Measurements from ENCODE around the gene SMG5. TPM values are rescaled to one million over a fixed set of nuclear protein-coding genes. Genes with fewer than 3 reads are reported as not detected.

SMG5 gene, protein sequence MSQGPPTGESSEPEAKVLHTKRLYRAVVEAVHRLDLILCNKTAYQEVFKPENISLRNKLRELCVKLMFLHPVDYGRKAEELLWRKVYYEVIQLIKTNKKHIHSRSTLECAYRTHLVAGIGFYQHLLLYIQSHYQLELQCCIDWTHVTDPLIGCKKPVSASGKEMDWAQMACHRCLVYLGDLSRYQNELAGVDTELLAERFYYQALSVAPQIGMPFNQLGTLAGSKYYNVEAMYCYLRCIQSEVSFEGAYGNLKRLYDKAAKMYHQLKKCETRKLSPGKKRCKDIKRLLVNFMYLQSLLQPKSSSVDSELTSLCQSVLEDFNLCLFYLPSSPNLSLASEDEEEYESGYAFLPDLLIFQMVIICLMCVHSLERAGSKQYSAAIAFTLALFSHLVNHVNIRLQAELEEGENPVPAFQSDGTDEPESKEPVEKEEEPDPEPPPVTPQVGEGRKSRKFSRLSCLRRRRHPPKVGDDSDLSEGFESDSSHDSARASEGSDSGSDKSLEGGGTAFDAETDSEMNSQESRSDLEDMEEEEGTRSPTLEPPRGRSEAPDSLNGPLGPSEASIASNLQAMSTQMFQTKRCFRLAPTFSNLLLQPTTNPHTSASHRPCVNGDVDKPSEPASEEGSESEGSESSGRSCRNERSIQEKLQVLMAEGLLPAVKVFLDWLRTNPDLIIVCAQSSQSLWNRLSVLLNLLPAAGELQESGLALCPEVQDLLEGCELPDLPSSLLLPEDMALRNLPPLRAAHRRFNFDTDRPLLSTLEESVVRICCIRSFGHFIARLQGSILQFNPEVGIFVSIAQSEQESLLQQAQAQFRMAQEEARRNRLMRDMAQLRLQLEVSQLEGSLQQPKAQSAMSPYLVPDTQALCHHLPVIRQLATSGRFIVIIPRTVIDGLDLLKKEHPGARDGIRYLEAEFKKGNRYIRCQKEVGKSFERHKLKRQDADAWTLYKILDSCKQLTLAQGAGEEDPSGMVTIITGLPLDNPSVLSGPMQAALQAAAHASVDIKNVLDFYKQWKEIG
- total RNA-seq: 60.4 and 72.7 TPM in 2 replicates

DNA sequence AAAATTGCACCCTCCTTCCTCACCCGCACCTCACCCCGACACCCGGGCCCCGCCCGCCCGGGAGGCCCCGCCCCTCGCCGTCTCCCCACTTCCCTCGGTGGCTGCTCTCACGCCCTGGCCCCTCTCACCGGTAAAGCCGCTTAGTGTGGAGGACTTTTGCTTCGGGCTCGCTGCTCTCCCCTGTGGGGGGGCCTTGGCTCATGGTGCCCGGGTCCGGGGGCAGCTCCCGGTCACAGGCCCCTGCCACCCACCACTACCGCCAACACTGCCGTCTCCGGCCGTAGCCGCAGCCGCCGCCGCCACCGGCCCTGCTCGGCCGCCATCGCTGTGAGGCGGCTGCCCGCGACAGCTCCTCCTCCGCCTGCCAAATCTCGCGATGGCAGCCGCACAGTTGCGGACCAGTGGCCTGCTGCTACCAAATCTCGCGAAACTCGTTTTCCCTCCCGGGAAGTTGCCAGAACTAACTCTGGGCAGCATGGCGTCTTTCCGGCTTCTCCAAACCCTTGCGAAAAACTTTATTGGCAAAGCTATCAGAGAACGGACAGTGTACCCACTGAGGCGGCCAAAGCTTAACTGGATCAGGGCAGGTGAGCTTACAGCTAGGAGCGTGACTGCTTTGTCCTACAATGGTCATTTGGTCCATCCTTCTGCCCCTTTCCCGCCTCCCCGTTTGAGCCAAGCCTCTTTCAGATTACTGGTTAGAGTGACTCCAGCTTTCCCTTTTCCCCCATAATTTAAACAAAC is at the start of gene SMG5:
TSS of gene SMG5 (minus strand) at position 347 of the 744 bp plus-strand sequence. CDS start at position 202, 145 bp downstream.

DNA sequence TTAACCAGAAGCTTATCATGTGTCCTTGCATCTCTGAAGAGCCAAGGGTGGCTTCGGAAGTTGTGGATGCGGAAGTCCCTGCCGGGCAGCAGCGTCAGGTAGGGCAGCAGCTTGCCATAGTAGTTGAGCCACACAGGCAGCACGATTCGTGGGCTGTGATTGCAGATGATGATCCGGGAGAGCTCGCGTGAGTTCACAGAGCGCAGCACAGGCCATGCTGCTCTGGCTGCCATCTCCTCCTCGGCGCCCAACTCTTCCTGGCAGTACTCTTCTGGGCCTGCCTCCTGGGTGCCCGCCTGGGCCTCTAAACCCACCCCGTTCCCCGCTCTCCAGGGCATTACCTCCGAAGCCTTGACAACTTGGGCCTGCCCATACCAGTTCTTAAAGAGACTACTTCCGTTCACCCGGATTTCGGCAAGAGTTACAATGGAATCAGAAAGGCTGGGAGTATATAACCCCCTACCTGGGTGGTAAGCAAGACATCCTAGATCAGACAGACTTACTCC is 16.3 kb upstream of the SMG5 start, which contains the start of gene VHLL:
TSS of gene VHLL (minus strand) at position 456 of the 506 bp plus-strand sequence. CDS start at position 338, 118 bp downstream.

DNA sequence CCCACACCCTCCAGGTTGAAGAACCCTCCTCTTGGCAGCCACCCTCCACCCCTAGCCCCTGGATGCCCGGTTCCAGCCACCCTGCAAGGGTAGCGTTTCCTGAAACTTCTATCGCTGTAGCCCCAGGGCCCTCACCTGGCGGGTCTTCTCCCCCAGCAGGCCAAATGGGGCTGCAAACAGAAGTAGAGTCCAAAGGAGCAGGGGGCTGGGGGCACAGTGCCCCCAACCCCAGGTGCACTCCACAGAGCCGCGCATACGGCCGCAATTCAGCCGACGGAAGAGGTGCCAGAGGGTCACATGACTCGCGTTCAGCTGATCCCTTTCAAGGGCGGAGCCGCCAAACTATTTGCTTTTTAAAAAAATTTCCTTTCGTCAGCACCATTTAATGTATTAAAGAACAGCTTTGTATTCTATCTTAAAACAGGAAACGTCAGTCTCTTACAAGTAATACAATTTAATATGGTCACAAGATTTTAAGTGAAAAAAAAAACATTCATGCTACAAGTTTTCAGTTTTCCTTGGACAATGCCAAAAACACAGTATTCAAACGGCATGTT is 12.8 kb upstream of the SMG5 start, which contains the start of gene GLMP:
TSS of gene GLMP (minus strand) at position 289 of the 557 bp plus-strand sequence. CDS start at position 255, 34 bp downstream.

DNA sequence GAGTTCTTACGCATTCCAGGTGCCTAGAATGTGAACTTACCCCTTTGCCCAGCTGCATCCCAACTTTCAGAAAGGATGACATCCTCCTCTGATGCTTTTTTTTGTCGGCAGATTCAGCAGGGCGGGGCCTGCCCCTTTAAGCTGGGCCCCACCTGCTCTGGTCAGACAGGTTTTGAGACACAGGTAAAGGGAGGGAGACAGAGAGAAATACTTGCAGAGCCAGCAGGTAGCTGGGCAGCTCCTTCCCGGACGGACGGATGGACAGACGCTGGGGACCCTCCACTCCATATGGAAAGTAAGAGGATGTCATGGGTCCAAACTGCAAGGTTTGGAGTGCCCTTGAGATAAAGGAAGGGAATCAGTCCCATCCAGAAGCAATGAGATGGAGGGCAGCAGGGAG is 1.5 kb upstream of the SMG5 start, which contains the start of gene TMEM79:
TSS of gene TMEM79 (plus strand) at position 214 of the 400 bp plus-strand sequence. CDS start 902 bp downstream, outside the sequence.

DNA sequence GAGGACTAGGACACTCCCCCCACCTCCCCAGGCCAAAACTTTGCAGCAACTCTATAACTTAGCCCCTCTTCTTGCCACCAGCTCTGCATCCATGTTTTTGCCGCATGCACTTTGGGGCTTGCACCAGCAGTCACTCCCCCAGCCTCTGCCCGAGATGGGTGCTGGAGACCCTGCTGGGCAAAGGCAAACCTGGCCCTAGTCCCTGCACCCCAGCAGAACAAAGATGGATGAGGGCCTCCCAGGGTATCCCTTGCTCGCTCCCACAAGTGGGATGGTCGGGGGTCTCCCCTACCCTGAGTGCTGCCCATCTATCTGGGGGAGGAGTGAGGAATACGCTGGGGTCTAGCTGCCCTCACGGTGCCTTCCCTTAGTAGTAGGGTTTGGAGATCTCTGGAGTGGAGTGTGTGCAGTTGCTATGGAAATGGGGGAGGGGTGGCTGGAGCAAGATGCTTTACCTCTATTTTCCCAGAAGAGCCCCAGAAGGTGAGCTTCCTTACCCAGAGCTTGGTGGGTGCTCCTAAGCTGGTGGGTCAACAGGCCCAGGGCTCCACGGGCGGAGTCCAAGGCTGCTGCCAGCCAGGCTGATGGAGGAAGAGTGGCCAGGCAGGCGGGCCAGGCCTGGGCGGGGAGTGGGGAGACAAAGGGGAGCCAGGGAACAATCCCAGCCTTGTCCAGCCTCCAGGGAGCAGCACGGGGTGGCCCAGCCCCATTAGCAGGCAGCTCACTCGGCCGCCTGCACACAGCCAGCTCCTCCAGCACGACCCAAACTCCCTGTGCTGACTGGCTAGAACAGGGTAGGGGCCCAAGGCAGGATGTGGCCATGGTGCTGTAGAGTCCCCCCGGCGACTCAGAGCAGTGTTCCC is 34.9 kb downstream of the SMG5 start, which contains the start of gene PAQR6:
TSS of gene PAQR6 (minus strand) at position 597 of the 863 bp plus-strand sequence. CDS start 1,325 bp downstream, outside the sequence.

DNA sequence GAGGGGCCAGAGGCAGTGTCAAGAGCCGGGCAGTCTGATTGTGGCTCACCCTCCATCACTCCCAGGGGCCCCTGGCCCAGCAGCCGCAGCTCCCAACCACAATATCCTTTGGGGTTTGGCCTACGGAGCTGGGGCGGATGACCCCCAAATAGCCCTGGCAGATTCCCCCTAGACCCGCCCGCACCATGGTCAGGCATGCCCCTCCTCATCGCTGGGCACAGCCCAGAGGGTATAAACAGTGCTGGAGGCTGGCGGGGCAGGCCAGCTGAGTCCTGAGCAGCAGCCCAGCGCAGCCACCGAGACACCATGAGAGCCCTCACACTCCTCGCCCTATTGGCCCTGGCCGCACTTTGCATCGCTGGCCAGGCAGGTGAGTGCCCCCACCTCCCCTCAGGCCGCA is 40.7 kb downstream of the SMG5 start, which contains the start of gene BGLAP:
TSS of gene BGLAP (plus strand) at position 259 of the 400 bp plus-strand sequence. CDS start at position 307, 48 bp downstream.

DNA sequence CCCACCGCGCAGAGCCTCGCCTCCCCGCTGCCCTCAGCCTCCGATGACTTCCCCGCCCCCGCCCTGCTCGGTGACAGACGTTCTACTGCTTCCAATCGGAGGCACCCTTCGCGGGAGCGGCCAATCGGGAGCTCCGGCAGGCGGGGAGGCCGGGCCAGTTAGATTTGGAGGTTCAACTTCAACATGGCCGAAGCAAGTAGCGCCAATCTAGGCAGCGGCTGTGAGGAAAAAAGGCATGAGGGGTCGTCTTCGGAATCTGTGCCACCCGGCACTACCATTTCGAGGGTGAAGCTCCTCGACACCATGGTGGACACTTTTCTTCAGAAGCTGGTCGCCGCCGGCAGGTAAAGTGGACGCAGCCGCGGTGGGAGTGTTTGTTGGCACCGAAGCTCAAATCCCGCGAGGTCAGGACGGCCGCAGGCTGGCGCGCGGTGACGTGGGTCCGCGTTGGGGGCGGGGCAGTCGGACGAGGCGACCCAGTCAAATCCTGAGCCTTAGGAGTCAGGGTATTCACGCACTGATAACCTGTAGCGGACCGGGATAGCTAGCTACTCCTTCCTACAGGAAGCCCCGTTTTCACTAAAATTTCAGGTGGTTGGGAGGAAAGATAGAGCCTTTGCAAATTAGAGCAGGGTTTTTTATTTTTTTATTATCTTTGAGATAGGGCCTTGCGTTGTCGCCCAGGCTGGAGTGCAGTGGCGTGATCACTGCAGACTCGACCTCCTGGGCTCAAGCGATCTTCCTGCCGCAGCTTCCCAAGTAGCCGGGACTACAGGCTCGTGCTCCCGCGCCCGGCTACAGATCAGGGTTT is 69.6 kb downstream of the SMG5 start, which contains the start of gene PMF1:
TSS of gene PMF1 (plus strand) at position 175 of the 811 bp plus-strand sequence. CDS start at position 184, 9 bp downstream.

Other genes with a start within 250 kb of the SMG5 start
- 12.5 and 14.1 TPM in 2 replicates for gene UBQLN4, start 229.0 kb downstream of the SMG5 start, total RNA-seq
- 24.8 and 27.1 TPM in 2 replicates for gene LAMTOR2, start 228.0 kb downstream of the SMG5 start, total RNA-seq
- gene RAB25, start 221.7 kb downstream of the SMG5 start, total RNA-seq: not detected in 2 replicates
- 0.65 and 1.1 TPM in 2 replicates for gene MEX3A, start 200.4 kb downstream of the SMG5 start, total RNA-seq
- 1,347 and 1,795 TPM in 2 replicates for gene LMNA, start 168.1 kb downstream of the SMG5 start, total RNA-seq
- 0.97 and 3.2 TPM in 2 replicates for gene SEMA4A, start 129.2 kb downstream of the SMG5 start, total RNA-seq
- 15.9 and 22.9 TPM in 2 replicates for gene SLC25A44, start 88.7 kb downstream of the SMG5 start, total RNA-seq
- gene PMF1, start 69.8 kb downstream of the SMG5 start, total RNA-seq: 27.0 and 27.7 TPM in 2 replicates
- 0.16 TPM in 1 of 2 replicates, not detected in the other for gene BGLAP, start 40.6 kb downstream of the SMG5 start, total RNA-seq
- 0.49 and 0.65 TPM in 2 replicates for gene PAQR6, start 34.8 kb downstream of the SMG5 start, total RNA-seq
- 0.61 and 0.81 TPM in 2 replicates for gene TMEM79, start 1.5 kb upstream of the SMG5 start, total RNA-seq
- 81.5 and 85.2 TPM in 2 replicates for gene GLMP, start 12.9 kb upstream of the SMG5 start, total RNA-seq
- gene VHLL, start 16.5 kb upstream of the SMG5 start, total RNA-seq: not detected in 2 replicates
- gene CCT3, start 55.5 kb upstream of the SMG5 start, total RNA-seq: 191 and 238 TPM in 2 replicates
- 0.36 TPM in 1 of 2 replicates, not detected in the other for gene TSACC, start 55.7 kb upstream of the SMG5 start, total RNA-seq
- not detected in 2 replicates for gene RHBG, start 86.4 kb upstream of the SMG5 start, total RNA-seq
- 25.6 and 26.4 TPM in 2 replicates for gene MEF2D, start 217.9 kb upstream of the SMG5 start, total RNA-seq

Data from hair follicle dermal papilla cell (primary cell).